GOT3 (cell line): ENCODE results near the gene FOXP1.

Experiments
- DNase-seq: peaks from one replicate; lab custom pipeline; 2025; ENCODE audit warnings: mixed read lengths; lab: John Stamatoyannopoulos, UW

Gene FOXP1

GRCh38 chr3:71005702-71006321, 577.7 kb downstream of the FOXP1 start:
- DNase-seq = no peak

- DNase-seq = no peak
Measured at GRCh38 chr3:71003511-71003910, 580.0 kb downstream of the FOXP1 start.

GRCh38 chr3:71002298-71002697, 581.2 kb downstream of the FOXP1 start:
- no peak for DNase-seq

- no peak for DNase-seq
Measured at GRCh38 chr3:71001303-71001830, 582.2 kb downstream of the FOXP1 start.

GRCh38 chr3:71000483-71000882, 583.0 kb downstream of the FOXP1 start:
- DNase-seq = no peak

- DNase-seq = no peak
Measured at GRCh38 chr3:70999730-71000129, 583.8 kb downstream of the FOXP1 start.

GRCh38 chr3:70996082-70996481, 587.4 kb downstream of the FOXP1 start:
- DNase-seq = no peak

DNA sequence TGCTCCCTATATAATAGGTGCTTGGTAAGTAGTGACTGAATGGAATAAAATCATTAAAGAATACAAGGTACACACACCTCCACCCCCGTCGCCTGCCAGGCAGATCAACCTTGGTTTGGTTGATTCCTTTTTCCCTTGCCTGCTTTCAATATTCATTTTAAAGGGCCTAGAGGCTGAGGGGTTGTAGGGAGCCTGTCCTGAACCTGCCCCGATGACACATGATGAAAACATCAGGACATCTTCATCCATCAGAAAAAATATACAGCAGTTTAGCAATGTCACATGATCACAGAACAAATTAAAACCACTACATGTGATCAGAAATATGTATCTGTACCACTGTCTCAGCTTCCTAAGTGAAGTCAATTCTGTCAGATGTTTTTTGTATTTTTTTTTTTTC, 588.9 kb downstream of the FOXP1 start:
- no peak for DNase-seq

DNA sequence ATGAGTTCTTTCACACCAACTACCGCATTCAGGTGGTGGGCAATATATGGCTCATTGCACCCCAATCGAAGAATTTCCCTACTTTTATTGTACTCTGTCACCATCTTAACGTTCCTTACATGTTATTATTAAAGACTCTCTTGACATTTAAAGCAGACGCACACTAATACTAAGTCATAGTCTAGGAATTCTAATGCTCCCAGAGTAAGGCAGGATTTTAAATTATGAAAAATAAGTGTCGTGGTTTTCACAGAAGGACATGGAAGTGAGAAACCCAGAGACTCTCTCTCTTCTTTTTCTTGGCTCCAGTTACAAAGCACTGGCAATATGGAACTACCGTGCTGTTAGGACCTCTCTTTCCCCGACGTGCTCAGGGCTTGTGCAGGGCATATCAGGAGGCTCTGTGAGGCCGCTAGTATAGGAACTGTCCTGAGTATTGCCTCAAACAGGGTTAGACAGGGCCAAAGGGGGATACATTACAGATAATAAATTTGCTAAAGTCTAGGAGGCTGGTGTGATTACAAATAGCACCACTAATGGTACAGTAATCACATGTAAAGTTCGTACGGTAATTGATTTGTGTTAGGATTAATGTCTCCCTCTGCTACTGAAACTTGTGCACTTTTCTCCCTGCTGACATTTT, 590.8 kb downstream of the FOXP1 start:
- no peak for DNase-seq

- DNase-seq = no peak
Measured at GRCh38 chr3:70992131-70992530, 591.4 kb downstream of the FOXP1 start.

GRCh38 chr3:70990723-70991122, 592.8 kb downstream of the FOXP1 start:
- DNase-seq = no peak

GRCh38 chr3:70990185-70990584, 593.3 kb downstream of the FOXP1 start:
- DNase-seq = no peak

GRCh38 chr3:70989174-70989573, 594.4 kb downstream of the FOXP1 start:
- DNase-seq = no peak

- no peak for DNase-seq
Measured at GRCh38 chr3:70988111-70988510, 595.4 kb downstream of the FOXP1 start.

DNA sequence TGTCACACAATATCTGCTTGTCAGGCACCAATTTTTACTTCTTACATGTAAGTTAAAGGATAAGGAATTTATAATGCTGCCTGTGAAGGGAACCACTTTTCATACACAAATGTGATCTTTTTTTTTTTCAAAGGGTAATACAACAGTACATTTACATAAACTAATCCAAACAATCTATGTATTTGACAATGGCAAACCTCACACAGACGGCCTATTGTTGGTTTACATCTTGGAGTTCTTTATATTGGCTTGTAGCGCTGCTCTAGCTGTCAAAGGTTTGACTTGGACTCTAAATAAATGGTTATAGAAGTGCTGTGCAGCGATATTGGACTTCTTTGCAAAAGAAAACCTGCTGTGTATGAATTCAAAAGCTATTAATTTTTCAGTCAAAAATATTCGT, 598.0 kb downstream of the FOXP1 start:
- DNase-seq = no peak

- no peak for DNase-seq
Measured at GRCh38 chr3:70984776-70985482, 598.6 kb downstream of the FOXP1 start.

DNA sequence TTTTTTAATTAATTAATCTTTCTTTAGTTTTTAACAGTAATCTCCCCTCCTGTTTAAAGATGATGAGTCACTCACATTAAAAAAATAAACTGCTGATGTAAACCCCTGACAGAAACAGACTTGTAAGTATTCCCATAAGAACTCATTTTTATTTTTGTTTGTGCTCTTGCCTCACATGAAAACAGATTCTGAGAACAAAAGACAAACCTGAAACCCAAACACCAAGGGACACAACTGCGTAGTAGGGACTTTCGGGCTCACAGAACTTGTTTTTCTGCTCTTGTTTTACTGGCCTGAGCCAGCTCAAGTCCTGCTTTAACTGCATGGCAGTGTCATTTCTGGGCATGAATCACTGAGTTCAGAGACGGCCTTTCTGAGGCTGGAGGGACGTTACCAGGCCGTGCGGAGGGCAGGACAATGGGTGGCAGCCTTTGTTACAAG, 600.8 kb downstream of the FOXP1 start:
- no peak for DNase-seq

GRCh38 chr3:70982284-70982683, 601.2 kb downstream of the FOXP1 start:
- DNase-seq = no peak

DNA sequence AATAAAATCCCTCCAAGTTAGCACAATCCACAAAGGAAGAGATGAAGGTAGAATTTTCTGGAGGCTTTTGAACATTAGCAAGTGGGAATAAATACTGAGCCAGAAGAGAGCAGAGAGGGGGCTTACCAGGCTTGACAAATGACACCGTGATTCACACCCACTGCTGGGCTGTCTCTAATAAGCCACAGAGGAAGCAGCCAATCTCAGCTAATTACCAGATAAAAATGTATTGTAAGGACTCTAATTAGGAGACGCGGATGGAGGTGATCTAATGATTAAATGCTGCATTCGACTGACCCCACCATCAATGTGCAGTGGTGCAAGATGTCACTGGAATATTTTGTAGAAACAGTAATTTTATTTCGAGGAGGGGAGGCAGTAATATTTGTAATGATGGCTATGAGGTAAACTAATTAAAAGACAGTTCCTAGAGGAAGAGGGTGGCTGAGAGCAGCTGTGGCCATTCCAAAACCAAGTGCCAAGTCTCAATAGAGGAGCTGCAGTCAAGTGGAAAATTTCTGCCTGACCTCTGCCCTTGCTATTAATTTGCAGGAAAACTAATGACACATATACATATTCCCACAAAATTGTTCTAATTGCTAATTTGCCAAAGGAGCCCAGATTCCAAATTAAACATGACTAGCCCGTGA, 602.2 kb downstream of the FOXP1 start:
- DNase-seq = no peak

DNA sequence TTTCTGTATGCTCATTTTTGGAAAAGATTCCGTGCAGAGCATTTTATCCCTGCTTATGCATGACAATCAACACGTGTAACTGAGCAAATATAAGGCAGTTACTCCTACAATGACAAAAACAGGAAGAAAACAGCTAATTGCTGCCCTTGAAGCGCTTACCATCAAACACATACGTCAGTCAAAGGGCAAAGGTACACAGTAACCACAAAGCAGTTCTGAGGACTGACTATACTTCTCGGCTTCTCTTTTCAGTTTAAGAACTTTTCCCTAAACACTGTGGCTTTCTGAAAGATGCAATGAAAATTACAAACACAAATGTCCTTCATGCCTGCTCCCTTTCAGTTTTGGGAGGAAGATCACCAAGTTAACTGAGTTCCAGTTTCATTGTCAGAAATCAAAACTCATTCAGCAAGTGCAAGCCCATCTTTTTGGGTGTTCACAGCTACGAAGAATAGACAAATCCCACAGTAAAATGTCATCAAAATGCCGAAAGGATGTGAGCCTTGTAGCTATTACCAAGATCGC, 602.8 kb downstream of the FOXP1 start:
- no peak for DNase-seq

DNA sequence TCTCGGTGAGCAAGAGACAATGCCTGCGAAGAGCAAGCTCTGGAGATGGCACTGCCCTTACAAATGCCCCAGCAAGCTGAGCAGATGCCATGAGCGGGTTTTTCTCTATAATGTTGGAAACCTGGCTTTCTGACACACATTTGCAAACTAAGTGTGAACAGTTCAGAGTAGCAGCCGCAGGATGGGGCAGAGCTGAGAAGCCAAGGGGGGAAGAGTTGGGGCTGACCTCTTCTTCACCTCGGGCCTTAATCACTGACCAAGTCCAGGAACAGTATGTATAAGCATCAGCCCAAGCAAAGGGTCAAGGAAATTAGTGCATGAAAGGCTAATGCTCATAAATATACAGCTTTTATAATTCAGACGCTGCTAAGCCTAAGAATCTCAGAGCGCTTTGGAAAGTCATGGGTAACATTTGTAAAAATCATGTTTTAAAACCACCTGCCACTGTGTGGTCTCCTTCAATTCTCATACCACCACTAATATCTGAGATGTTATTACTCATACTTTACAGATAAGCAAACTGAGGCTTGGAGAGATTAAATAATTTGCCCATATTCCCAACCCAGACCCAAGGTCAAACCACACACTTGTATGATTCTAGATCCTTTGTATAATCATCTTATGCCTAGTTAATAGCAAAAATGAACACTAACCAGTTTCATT, 603.4 kb downstream of the FOXP1 start:
- no peak for DNase-seq

DNA sequence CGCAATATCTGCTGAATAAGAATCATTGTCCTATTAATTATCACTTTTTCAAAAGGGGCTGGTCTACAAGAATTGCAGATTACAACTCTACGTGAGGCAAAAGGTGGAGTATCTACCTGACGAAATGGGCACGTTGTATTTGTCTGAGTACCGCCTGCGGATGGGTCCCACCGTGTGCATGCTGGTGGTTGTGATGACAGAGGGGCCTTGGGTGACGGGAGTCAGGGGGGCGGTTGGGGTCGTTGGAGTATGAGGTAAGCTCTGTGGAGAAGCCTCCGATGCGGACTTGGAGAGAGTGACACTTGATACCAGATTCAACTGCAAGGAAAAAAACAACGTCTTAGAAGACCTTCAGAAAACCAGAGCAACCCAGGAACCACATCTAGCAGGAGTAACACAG, 605.8 kb downstream of the FOXP1 start:
- no peak for DNase-seq
